Left renal pelvis (tissue), 4 donors: Measurements from ENCODE around the gene KCNJ18. TPM values are rescaled to one million over a fixed set of nuclear protein-coding genes. Genes with fewer than 3 reads are reported as not detected.
"Not testable (repeated sequence)": the region's sequence is repeated elsewhere in the genome, so short reads cannot be mapped to it uniquely, and the experiment has no call there.

Experiments used
- DNase-seq, 4 donors: peaks; one replicate each; pipeline ENCODE4 v3.0.0-alpha.2; 2013; ENCODE audit warnings: low read depth in 4 of 4, low spot score in 3 of 4
- polyA plus RNA-seq, 4 donors: library from polyadenylated mRNA; unstranded; fragments of 120-200 nt; gene quantifications; one replicate each; pipeline ENCODE4 v1.2.1, GENCODE V29; 2013; ENCODE audit not compliant: insufficient read length in 4 of 4

The KCNJ18 gene
- not detected for polyA plus RNA-seq

DNA sequence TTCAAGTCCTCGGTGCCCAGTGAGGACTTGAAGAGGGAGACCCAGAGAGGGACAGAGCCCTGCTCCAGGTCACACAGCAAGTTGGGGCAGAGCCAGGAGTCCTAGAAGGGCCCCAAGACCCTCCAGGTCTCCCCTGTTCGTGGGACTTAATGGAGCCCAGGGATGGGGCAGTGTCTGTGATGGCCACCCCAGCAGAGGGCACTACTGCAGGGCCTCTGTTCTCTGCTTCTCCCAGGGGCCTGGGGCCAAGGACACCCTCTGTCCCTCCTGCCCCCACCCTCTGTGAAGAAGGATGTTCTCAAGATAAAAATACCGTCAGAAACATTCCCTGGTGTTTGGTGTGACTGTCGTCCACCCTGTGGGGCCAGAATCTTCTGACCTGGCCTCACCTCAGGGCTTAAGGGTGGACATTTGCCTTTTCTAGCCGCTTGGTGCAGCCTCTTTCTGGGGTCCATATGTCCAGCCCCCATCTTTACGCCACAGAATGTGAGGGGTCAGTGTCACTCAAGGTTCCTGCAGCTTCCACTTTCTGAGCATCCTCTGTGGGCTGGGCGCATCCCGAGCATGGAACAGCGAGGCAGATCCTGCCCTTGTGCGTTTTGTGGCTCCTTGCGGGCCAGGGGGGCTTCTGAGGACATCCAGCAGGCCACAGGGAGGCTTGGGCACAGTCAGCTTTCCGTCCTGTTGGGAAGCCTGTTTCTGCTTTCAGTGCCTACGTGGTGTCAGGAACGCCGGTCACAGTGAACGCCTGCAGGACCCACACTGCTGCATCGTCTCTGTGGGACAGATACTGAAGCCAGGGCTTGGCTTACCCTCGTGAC lies at the start of gene KCNJ18:
TSS of gene KCNJ18 (plus strand) at position 641 of the 821 bp plus-strand sequence. CDS start 10,264 bp downstream, outside the sequence.
- DNase-seq: not testable (repeated sequence)

GRCh38 chr17:21648125-21648524 lies 44.2 kb upstream of the KCNJ18 start:
- not testable (repeated sequence) for DNase-seq

DNA sequence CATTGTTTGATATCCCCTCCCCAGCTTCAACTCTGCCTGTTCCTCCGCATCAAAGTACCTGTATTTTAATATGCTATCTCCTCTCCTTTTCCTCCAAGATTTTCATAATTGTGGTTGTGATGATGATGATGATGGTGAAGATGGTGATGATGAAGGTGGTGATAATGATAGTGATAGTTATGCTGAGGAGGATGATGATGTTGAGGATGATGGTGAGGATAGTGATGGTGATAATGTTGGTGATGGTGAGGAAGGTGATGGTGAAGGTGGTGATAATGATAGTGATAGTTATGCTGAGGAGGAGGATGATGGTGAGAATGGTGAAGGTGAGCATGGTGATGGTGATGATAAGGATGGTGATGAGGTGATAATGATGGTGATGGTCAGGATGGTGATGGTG lies 42.3 kb upstream of the KCNJ18 start:
- not testable (repeated sequence) for DNase-seq

GRCh38 chr17:21652049-21652448 lies 40.3 kb upstream of the KCNJ18 start:
- DNase-seq: not testable (repeated sequence)

GRCh38 chr17:21653211-21653610 lies 39.1 kb upstream of the KCNJ18 start:
- not testable (repeated sequence) for DNase-seq

- not testable (repeated sequence) for DNase-seq
These were observed 35.6 kb upstream of the KCNJ18 start for GRCh38 chr17:21656518-21657309.

- DNase-seq: not testable (repeated sequence)
These were observed 32.7 kb upstream of the KCNJ18 start for GRCh38 chr17:21659635-21660034.

GRCh38 chr17:21661455-21661854 lies 30.9 kb upstream of the KCNJ18 start:
- DNase-seq: not testable (repeated sequence)

GRCh38 chr17:21663166-21663565 lies 29.2 kb upstream of the KCNJ18 start:
- not testable (repeated sequence) for DNase-seq

- DNase-seq: not testable (repeated sequence)
These were observed 28.5 kb upstream of the KCNJ18 start for GRCh38 chr17:21663614-21664474.

DNA sequence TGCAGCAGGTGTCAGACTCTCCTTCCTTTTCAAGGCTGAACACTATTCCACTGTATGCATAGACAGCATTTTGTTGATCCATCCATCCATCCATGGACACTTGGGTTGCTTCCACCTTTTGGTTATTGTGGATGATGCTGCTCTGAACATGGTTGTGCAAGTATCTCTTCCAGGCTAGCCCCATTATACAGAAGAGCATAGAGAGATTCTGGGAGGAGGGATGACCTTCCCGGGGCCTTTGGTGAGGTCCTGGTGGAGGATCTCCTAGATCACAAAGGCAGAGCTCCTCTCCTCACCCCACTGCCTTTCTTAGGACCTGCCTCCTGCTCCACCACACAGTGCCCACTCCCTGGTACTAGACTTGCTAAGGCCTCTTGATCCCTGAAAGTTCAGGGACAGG lies 27.2 kb upstream of the KCNJ18 start:
- not testable (repeated sequence) for DNase-seq

- DNase-seq: not testable (repeated sequence)
These were observed 26.3 kb upstream of the KCNJ18 start for GRCh38 chr17:21665935-21666493.

- not testable (repeated sequence) for DNase-seq
These were observed 25.5 kb upstream of the KCNJ18 start for GRCh38 chr17:21666711-21667412.

GRCh38 chr17:21667413-21668117 lies 24.8 kb upstream of the KCNJ18 start:
- not testable (repeated sequence) for DNase-seq

GRCh38 chr17:21668118-21668488 lies 24.2 kb upstream of the KCNJ18 start:
- DNase-seq: not testable (repeated sequence)

DNA sequence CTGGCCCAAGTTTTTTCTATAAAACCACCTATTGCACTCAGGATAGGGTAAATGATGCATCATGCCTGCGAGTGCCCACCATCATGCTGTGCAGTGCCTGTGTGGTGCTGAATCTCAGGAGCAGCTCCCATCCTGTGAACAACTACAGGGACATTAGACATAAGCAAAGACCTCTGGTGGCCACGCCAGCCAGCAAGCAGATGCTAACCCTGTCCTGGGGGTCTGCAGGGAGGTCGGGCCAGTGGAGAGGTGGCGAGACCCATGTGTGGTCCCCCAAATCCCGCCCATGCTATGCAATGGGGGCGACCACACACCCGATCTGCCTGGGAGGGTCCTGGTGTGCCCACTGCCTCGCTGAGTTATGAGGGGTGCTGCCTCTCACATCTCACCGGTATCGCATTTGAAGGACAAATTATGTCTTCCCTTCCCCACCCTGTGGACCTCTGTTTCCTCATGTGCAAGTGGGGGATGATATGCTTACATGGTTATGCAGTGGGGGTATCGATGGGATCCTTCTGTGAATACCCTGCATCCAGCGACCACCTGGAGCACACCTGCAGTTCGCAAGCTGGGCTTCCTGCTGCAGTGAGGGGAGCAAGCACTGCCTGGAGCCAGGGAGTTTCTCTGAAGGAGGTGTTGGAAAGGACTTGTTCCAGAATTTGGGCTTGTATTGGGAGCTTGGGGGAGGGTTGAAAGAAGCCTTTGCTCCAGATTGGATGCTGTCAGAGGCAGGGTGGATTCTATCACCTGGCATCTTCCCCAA lies 23.4 kb upstream of the KCNJ18 start:
- not testable (repeated sequence) for DNase-seq

DNA sequence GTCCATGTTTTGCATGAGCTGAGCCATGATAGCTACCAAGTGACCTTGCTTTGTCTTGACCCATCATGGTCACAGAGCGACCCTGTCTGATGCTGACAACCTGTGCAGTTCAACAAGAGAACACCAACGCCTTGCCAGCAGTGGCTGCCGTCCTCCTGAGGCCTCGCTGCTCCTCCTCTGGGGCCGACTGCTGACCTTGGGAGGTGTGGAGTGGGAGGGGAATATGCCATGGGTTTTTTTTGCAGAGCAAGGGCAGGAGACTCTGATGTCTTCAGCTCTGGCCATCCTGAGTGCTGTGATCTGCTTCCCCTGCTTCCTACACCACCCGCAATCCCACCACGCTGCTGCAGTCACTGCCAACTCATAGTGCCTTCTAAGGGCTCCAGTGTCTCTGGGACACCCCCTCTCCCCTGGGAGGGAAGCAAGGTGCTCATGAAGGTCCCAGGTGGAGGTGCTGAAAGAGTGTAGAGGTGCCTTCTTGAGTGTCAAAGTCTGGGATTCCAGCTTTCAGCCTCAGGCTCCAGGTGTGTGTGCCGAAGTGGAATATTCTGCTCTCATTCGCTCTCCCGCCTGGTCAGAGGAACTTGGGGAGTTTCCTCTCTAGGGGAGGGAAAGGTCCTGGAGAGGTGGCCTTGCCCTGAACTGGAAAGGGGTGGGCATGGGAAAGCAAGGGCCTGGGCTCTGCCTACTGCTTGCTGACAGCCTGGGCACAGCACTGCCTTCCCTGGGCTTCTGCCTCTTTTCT lies 22.5 kb upstream of the KCNJ18 start:
- not testable (repeated sequence) for DNase-seq
